Small intestine (tissue), 7 donors: ENCODE measurements around the gene HYAL4. TPM values are rescaled to one million over a fixed set of nuclear protein-coding genes. Genes with fewer than 3 reads are reported as not detected.
"Not testable (repeated sequence)": the region's sequence is repeated elsewhere in the genome, so short reads cannot be mapped to it uniquely, and the experiment has no call there.

ENCODE experiments used
- DNase-seq, 2 donors: peaks; one replicate each; pipeline versions ENCODE4 v3.0.0 to v3.0.0-alpha.2; 2013
- FAIRE-seq: peaks from 2 replicates; lab custom pipeline; 2012; peaks lifted over from hg19 to GRCh38; lab: Jason Lieb, UNC
- H3K27ac ChIP-seq, 3 donors: one replicate each; pipeline ENCODE4 v1.5.1; 2013; ENCODE audit warnings: low read length in 2 of 3, mild to moderate bottlenecking in 2 of 3, control low read depth in 1 of 3, inconsistent platforms in 1 of 3, low read depth in 1 of 3, moderate library complexity in 1 of 3
- H3K27me3 ChIP-seq, 3 donors: one replicate each; pipeline ENCODE4 v1.6.1; 2013; ENCODE audit warnings: low read length in 3 of 3, inconsistent platforms in 1 of 3; ENCODE audit not compliant: control insufficient read depth in 3 of 3, insufficient read depth in 3 of 3
- H3K36me3 ChIP-seq, 3 donors: one replicate each; pipeline ENCODE4 v1.6.1; 2013; ENCODE audit warnings: low read length in 3 of 3, inconsistent platforms in 1 of 3, low read depth in 1 of 3, mild to moderate bottlenecking in 1 of 3, moderate library complexity in 1 of 3; ENCODE audit not compliant: control insufficient read depth in 3 of 3, insufficient read depth in 2 of 3
- H3K4me1 ChIP-seq, 3 donors: one replicate each; pipeline ENCODE4 v1.6.1; 2013; ENCODE audit warnings: low read length in 2 of 3, inconsistent platforms in 1 of 3, low read depth in 1 of 3, mild to moderate bottlenecking in 1 of 3, moderate library complexity in 1 of 3; ENCODE audit not compliant: control insufficient read depth in 3 of 3, insufficient read depth in 2 of 3
- H3K4me3 ChIP-seq, 3 donors: one replicate each; pipeline ENCODE4 v1.5.1; 2013; ENCODE audit warnings: low read length in 3 of 3, control low read depth in 1 of 3, inconsistent platforms in 1 of 3, low read depth in 1 of 3, mild to moderate bottlenecking in 1 of 3, moderate library complexity in 1 of 3
- H3K9me3 ChIP-seq, 2 donors: one replicate each; pipeline ENCODE4 v1.6.1; 2013; ENCODE audit warnings: low read depth in 1 of 2, low read length in 1 of 2; ENCODE audit not compliant: control insufficient read depth in 2 of 2, insufficient read depth in 1 of 2
- WGBS, 3 donors: extraction: QIAGEN DNeasy Blood & Tissue Kit; methylation state at CpG; one replicate each; pipeline ENCODE4 v1.1.7; 2013; 5-methylcytosine and 5-hydroxymethylcytosine counted together
- polyA plus RNA-seq, 4 donors: library from polyadenylated mRNA; stranded (reverse) in 3 of 4; unstranded in 1 of 4; fragments of 200-250 nt in 3 of 4; fragments of 120-200 nt in 1 of 4; gene quantifications; one replicate each; pipeline versions ENCODE4 v1.2.1 to v1.2.3, GENCODE V29; 2013
- donor health status: healthy with polysubstance abuse.
- donor health status: control.
- donor health status: control.
- donor health status: Bipolar disorder and iron deficiency.
- donor health status: healthy.

Gene HYAL4
- polyA plus RNA-seq, 4 donors: 0.01 TPM; not detected in 3

- H3K36me3 ChIP-seq: no peaks in the 10 kb centered on the region
- no peak overlapping the region for H3K4me3 ChIP-seq
- FAIRE-seq (no peak), DNase-seq (no peak)
- H3K27me3 ChIP-seq: no peaks in the 10 kb centered on the region
- no peaks in the 10 kb centered on the region for H3K4me1 ChIP-seq
- peaks cover 0 to 9% of the 10 kb centered on the region in 2 donors for H3K9me3 ChIP-seq
- no peak overlapping the region for H3K27ac ChIP-seq
- 87 to 89% (median 88%) methylated on average over 2 of the region's 2 CpGs for WGBS, 3 donors
Measured at GRCh38 chr7:123809471-123809870, 35.5 kb upstream of the HYAL4 start.

- Histone ChIP-seq H3K4me1 (no peaks in the 10 kb centered on the region), H3K36me3 (no peaks in the 10 kb centered on the region), H3K27me3 (no peaks in the 10 kb centered on the region), H3K27ac (no peak overlapping the region), H3K4me3 (no peak overlapping the region), H3K9me3 (peaks cover 0 to 9% of the 10 kb centered on the region in 2 donors)
- DNase-seq: no peak
- FAIRE-seq: no peak
Measured at GRCh38 chr7:123811056-123811455, 33.9 kb upstream of the HYAL4 start.

DNA sequence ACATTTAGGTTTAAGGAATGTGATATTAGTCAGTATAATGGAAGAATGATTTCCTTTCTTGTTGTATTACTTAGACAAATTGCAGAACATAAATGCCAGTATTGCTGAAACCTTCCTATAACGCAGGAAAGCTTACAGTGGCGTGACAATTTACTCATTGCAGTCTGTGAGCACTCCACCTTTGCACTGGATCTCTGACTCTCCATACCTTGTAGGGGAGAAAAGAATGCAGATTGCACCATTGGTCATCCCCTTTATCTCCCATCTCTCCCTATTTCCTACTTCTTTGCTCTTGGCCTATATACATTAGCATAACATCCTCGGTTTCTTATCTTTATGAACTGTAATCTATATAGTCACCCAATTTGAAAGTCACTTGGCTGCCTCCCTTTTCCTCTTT is 28.1 kb upstream of the HYAL4 start:
- DNase-seq (peak in 1 of 2 donors; percentile 41), FAIRE-seq (no peak)
- Histone ChIP-seq H3K36me3 (no peaks in the 10 kb centered on the region), H3K27ac (no peak overlapping the region), H3K4me1 (no peaks in the 10 kb centered on the region), H3K9me3 (no peaks in the 10 kb centered on the region), H3K27me3 (no peaks in the 10 kb centered on the region), H3K4me3 (no peak overlapping the region)
- 65 to 78% (median 75%) methylated on average over 3 of the region's 3 CpGs for WGBS, 3 donors

DNA sequence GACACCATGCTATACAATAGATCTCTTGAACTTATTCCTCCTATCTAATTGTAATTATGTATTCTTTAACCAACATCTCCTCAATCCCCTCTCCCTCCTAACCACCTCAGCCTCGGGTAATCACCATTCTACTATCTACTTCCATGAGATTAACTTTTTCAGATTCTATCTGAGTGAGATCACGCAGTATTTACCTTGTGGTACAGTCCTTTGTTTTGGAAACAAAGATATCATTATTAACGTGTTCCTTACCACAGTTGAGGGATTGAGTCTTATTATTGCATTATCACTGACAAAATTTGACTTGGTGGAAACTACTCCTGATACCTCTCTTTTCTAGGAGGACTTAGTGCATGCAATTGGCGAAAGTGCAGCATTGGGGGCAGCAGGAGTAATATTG is 26.0 kb upstream of the HYAL4 start:
- FAIRE-seq (no peak), DNase-seq (no peak)
- Histone ChIP-seq H3K27ac (no peak overlapping the region), H3K27me3 (no peaks in the 10 kb centered on the region), H3K4me1 (no peaks in the 10 kb centered on the region), H3K9me3 (no peaks in the 10 kb centered on the region), H3K36me3 (no peaks in the 10 kb centered on the region), H3K4me3 (no peak overlapping the region)
- 35 to 53% (median 42%) methylated on average over 4 of the region's 4 CpGs for WGBS, 3 donors

DNA sequence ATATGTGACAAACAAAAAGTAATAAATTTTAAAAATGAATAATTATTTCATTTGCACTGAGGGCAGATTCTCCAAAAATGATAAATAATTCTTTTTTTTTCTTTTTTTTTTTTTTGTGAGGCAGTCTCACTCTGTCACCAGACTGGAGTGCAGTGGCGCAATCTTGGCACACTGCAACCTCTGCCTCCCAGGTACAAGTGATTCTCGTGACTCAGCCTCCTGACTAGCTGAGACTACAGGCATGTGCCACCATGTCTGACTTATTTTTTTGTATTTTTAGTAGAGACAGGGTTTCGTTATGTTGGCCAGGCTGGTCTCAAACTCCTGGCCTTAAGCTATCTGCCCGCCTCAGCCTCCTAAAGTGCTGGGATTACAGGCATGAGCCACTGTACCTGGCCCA is 25.2 kb upstream of the HYAL4 start:
- H3K4me1 ChIP-seq, H3K36me3 ChIP-seq, H3K27me3 ChIP-seq, FAIRE-seq, H3K9me3 ChIP-seq, H3K4me3 ChIP-seq, DNase-seq, H3K27ac ChIP-seq: not testable (repeated sequence)
- 79 to 91% (median 85%) methylated on average over 4 of the region's 4 CpGs for WGBS, 3 donors

DNA sequence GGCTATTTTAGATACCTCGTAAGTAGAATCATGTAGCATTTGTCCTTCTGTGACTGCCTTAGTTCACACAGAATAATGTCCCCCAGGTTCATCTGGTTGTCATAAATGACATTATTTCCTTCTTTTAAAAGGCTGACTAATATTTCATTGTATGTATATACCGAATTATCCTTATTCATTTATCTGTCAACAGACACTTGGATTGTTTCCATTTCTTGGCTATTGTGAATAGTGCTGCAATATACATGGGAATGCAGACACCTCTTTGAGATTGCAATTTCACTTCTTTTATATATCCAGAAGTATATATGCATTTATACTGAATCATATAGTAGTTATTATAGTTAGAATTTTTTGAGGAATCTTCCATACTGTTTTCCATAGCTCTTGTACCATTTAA is 24.1 kb upstream of the HYAL4 start:
- H3K36me3 ChIP-seq: no peaks in the 10 kb centered on the region
- FAIRE-seq (no peak), DNase-seq (no peak)
- H3K27ac ChIP-seq: no peak overlapping the region
- no peaks in the 10 kb centered on the region for H3K27me3 ChIP-seq
- no peaks in the 10 kb centered on the region for H3K4me1 ChIP-seq
- H3K4me3 ChIP-seq: no peak overlapping the region
- H3K9me3 ChIP-seq: no peaks in the 10 kb centered on the region
- 84 to 95% (median 88%) methylated on average over 2 of the region's 2 CpGs for WGBS, 3 donors

DNA sequence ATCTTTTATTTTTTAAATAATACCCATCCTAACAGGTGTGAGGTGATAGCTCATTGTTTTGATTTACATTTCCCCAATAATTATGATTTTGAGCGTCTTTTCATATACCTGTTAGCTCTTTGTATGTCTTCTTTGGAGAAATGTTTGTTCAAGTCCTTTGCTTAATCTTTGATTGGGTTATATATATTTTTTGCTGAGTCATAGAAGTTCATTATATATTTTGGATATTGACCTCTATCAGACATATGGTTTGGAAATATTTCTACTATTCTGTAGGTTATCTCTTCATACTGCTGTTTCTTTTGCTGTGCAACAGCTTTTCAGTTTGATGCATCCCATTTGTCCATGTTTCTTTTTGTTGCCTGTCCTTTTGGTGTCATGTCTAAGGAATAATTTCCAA is 23.6 kb upstream of the HYAL4 start:
- no peaks in the 10 kb centered on the region for H3K4me1 ChIP-seq
- DNase-seq: no peak
- FAIRE-seq: no peak
- H3K4me3 ChIP-seq: no peak overlapping the region
- H3K27ac ChIP-seq: no peak overlapping the region
- no peaks in the 10 kb centered on the region for H3K36me3 ChIP-seq
- no peaks in the 10 kb centered on the region for H3K9me3 ChIP-seq
- H3K27me3 ChIP-seq: no peaks in the 10 kb centered on the region
- WGBS, 3 donors: 90 to 97% (median 94%) methylated on average over 1 of the region's 1 CpG

GRCh38 chr7:123823898-123824753 is 20.8 kb upstream of the HYAL4 start:
- H3K4me3 ChIP-seq: no peak overlapping the region
- FAIRE-seq (no peak), DNase-seq (no peak)
- H3K9me3 ChIP-seq: no peaks in the 10 kb centered on the region
- no peaks in the 10 kb centered on the region for H3K36me3 ChIP-seq
- no peak overlapping the region for H3K27ac ChIP-seq
- H3K27me3 ChIP-seq: no peaks in the 10 kb centered on the region
- H3K4me1 ChIP-seq: no peaks in the 10 kb centered on the region
- 66 to 85% (median 76%) methylated on average over 3 of the region's 3 CpGs for WGBS, 3 donors

DNA sequence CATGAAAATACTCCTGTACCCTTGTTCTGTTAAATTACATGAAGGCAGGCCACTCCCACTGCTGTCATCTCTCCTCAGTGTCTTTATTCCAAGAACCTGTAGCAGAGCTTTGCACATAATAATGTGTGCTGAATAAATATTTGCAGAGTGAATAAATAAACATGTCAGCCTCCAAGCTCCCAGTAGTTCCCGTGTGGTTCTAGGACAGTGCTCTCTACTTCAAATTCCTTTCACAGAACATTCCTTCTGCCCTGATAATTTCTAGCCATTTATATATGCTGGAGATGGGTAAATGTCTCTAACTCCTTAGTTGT is 20.3 kb upstream of the HYAL4 start:
- Histone ChIP-seq H3K9me3 (no peaks in the 10 kb centered on the region), H3K4me3 (no peak overlapping the region), H3K4me1 (no peaks in the 10 kb centered on the region), H3K36me3 (no peaks in the 10 kb centered on the region), H3K27me3 (no peaks in the 10 kb centered on the region), H3K27ac (no peak overlapping the region)
- DNase-seq (peak; percentile 16 to 21), FAIRE-seq (no peak)
- 10 to 28% (median 24%) methylated on average over 1 of the region's 1 CpG for WGBS, 3 donors
